SK-N-SH (cell line): ENCODE data around the gene ADPRHL1. TPM values are rescaled to one million over a fixed set of nuclear protein-coding genes. Genes with fewer than 3 reads are reported as not detected.

ENCODE experiments used
- CTCF ChIA-PET: fragments of 300-600, 350-600 bp; formaldehyde crosslinking; extraction: SDS; loops from one replicate; lab custom pipeline; 2021; lab: Yijun Ruan, JAX
- POLR2A ChIA-PET: fragments of 350-600 bp; sonication (Branson Sonifier 250); formaldehyde crosslinking; extraction: SDS; loops from one replicate; lab custom pipeline; 2020; ENCODE audit warnings: antibody characterized with exemption, inconsistent platforms; lab: Yijun Ruan, JAX
- DNase-seq: peaks from one replicate; pipeline ENCODE4 v3.0.0; 2012
- H2AFZ ChIP-seq: fragments of 200-600 bp; sonication (generic); 2 replicates; pipeline ENCODE4 v1.8.1; 2016; ENCODE audit warnings: antibody characterized with exemption, mild to moderate bottlenecking, low read depth
- H3F3A ChIP-seq: fragments of 200-600 bp; sonication (generic); replicated peaks from 2 replicates; pipeline ENCODE3; 2016; ENCODE audit warnings: antibody characterized with exemption, mild to moderate bottlenecking; ENCODE audit not compliant: insufficient read depth
- H3K27ac ChIP-seq, 2 experiments: fragments of 200-500 bp in 1 of 2; fragments of 200-600 bp in 1 of 2; sonication (Bioruptor generic) in 1 of 2; sonication (generic), shearing (Covaris generic) in 1 of 2; 2 replicates each; pipeline versions ENCODE4 v1.5.1 to v1.6.1; 2014 to 2016; ENCODE audit warnings: low read depth in 2 of 2, inconsistent platforms in 1 of 2, low read length in 1 of 2, mild to moderate bottlenecking in 1 of 2, mixed read lengths in 1 of 2
- H3K27me3 ChIP-seq: fragments of 200-600 bp; sonication (generic), shearing (Covaris generic); 2 replicates; pipeline ENCODE4 v1.6.1; 2016; ENCODE audit warnings: mixed run types; ENCODE audit not compliant: insufficient read depth
- H3K36me3 ChIP-seq, 2 experiments: fragments of 200-500 bp in 1 of 2; fragments of 200-600 bp in 1 of 2; sonication (Bioruptor generic) in 1 of 2; sonication (generic) in 1 of 2; replicated peaks in 1 of 2; 2 replicates each; pipeline versions ENCODE3 to v1.5.1; 2014 to 2016; ENCODE audit warnings: low read length in 1 of 2, mild to moderate bottlenecking in 1 of 2; ENCODE audit not compliant: insufficient read depth in 2 of 2, control insufficient read depth in 1 of 2
- H3K4me1 ChIP-seq, 2 experiments: fragments of 200-500 bp in 1 of 2; fragments of 200-600 bp in 1 of 2; sonication (Bioruptor generic) in 1 of 2; sonication (generic), shearing (Covaris generic) in 1 of 2; 2 replicates each; pipeline versions ENCODE4 v1.5.1 to v1.6.1; 2014 to 2016; ENCODE audit warnings: low read depth in 1 of 2, low read length in 1 of 2, mixed run types in 1 of 2; ENCODE audit not compliant: insufficient read depth in 2 of 2, control insufficient read depth in 1 of 2
- H3K4me2 ChIP-seq: fragments of 200-600 bp; sonication (generic), shearing (Covaris generic); 2 replicates; pipeline ENCODE4 v1.6.1; 2017; ENCODE audit warnings: mixed run types
- H3K4me3 ChIP-seq, 2 experiments: fragments of 200-500 bp in 1 of 2; fragments of 200-600 bp in 1 of 2; sonication (Bioruptor generic) in 1 of 2; sonication (generic), shearing (Covaris generic) in 1 of 2; 2 replicates each; pipeline versions ENCODE4 v1.5.1 to v1.8.1; 2014 to 2016; ENCODE audit warnings: low read depth in 2 of 2, inconsistent platforms in 1 of 2, low read length in 1 of 2, mild to moderate bottlenecking in 1 of 2, mixed read lengths in 1 of 2, moderate library complexity in 1 of 2
- H3K79me2 ChIP-seq: fragments of 200-600 bp; sonication (generic); 2 replicates; pipeline ENCODE4 v1.8.1; 2017; ENCODE audit warnings: mild to moderate bottlenecking; ENCODE audit not compliant: insufficient read depth
- H3K9ac ChIP-seq: fragments of 200-600 bp; sonication (generic); 2 replicates; pipeline ENCODE4 v1.6.1; 2017; ENCODE audit warnings: mixed run types
- H3K9me2 ChIP-seq: fragments of 200-600 bp; sonication (generic); 2 replicates; pipeline ENCODE4 v1.6.1; 2017; ENCODE audit warnings: mixed run types
- H3K9me3 ChIP-seq: fragments of 200-600 bp; sonication (generic); 2 replicates; pipeline ENCODE4 v1.6.1; 2017; ENCODE audit warnings: mixed run types, mild to moderate bottlenecking, moderate library complexity
- H4K20me1 ChIP-seq: fragments of 200-600 bp; sonication (generic); 2 replicates; pipeline ENCODE4 v1.6.1; 2017; ENCODE audit warnings: mild to moderate bottlenecking, mixed run types; ENCODE audit not compliant: insufficient read depth
- EP300 ChIP-seq, 2 experiments: IDR thresholded peaks; 2 replicates each; pipeline versions ENCODE4 v1.4.0 to v1.6.1; 2012; ENCODE audit warnings: borderline replicate concordance in 1 of 2, low read depth in 1 of 2, low read length in 1 of 2
- EZH2phosphoT487 ChIP-seq: fragments of 200-600 bp; sonication (generic); IDR thresholded peaks from 2 replicates; pipeline ENCODE4 v1.6.1; 2017; ENCODE audit warnings: low read depth, mixed run types, mild to moderate bottlenecking, antibody characterized with exemption, moderate library complexity, borderline replicate concordance
- FOSL2 ChIP-seq: IDR thresholded peaks from 2 replicates; pipeline ENCODE4 v1.4.0; 2012; ENCODE audit warnings: low read depth, mild to moderate bottlenecking, moderate library complexity, borderline replicate concordance
- FOXM1 ChIP-seq: IDR thresholded peaks from 2 replicates; pipeline ENCODE4 v1.4.0; 2012; ENCODE audit warnings: low read depth, mild to moderate bottlenecking
- GATA2 ChIP-seq: sonication (generic); formaldehyde crosslinking; IDR thresholded peaks from 2 replicates; pipeline ENCODE4 v1.5.0; 2020; ENCODE audit warnings: mild to moderate bottlenecking, missing genetic modification reagents
- JUND ChIP-seq: IDR thresholded peaks from 2 replicates; pipeline ENCODE4 v1.4.0; 2012
- MAX ChIP-seq: IDR thresholded peaks from 2 replicates; pipeline ENCODE4 v1.4.0; 2012; ENCODE audit warnings: low read depth
- MEF2A ChIP-seq: IDR thresholded peaks from 2 replicates; pipeline ENCODE4 v1.4.0; 2012; ENCODE audit warnings: low read depth, borderline replicate concordance
- MXI1 ChIP-seq: IDR thresholded peaks from 2 replicates; pipeline ENCODE4 v1.6.1; 2012; ENCODE audit warnings: mild to moderate bottlenecking, low read depth, low read length, improper control_type of control experiment
- NFIC ChIP-seq: IDR thresholded peaks from 2 replicates; pipeline ENCODE4 v1.4.0; 2012; ENCODE audit warnings: borderline replicate concordance
- POLR2AphosphoS5 ChIP-seq: IDR thresholded peaks from 2 replicates; pipeline ENCODE4 v1.6.1; 2012; ENCODE audit warnings: low read depth, low read length
- RAD21 ChIP-seq: IDR thresholded peaks from 2 replicates; pipeline ENCODE4 v1.6.1; 2012; ENCODE audit warnings: mild to moderate bottlenecking, low read length
- RCOR1 ChIP-seq: fragments of 150-350 bp; IDR thresholded peaks from 2 replicates; pipeline ENCODE4 v1.6.1; 2017; ENCODE audit warnings: antibody characterized with exemption, low read length
- REST ChIP-seq: IDR thresholded peaks from 2 replicates; pipeline ENCODE4 v1.6.1; 2012; ENCODE audit warnings: mild to moderate bottlenecking, low read depth, low read length, moderate library complexity
- RXRA ChIP-seq: IDR thresholded peaks from 2 replicates; pipeline ENCODE4 v1.4.0; 2012; ENCODE audit warnings: low read depth, mild to moderate bottlenecking, borderline replicate concordance
- SMC3 ChIP-seq: IDR thresholded peaks from 2 replicates; pipeline ENCODE4 v1.6.1; 2012; ENCODE audit warnings: low read depth, low read length, improper control_type of control experiment
- TAF1 ChIP-seq: IDR thresholded peaks from 2 replicates; pipeline ENCODE4 v1.6.1; 2012; ENCODE audit warnings: low read depth, mild to moderate bottlenecking, low read length, moderate library complexity, borderline replicate concordance
- YY1 ChIP-seq: IDR thresholded peaks from 2 replicates; pipeline ENCODE4 v1.4.0; 2012; ENCODE audit warnings: low read depth, mild to moderate bottlenecking
- WGBS: methylation state at CpG from one replicate; pipeline ENCODE4 v1.1.6; 2017; ENCODE audit warnings: low lambda C conversion rate; 5-methylcytosine and 5-hydroxymethylcytosine counted together
- polyA plus RNA-seq, 3 experiments: library from polyadenylated mRNA; depleted of rRNA; stranded (reverse); fragments of >200 nt; gene quantifications; 2 replicates each; pipeline ENCODE4 v1.2.3, GENCODE V29; 2012

ADPRHL1 gene
- polyA plus RNA-seq, 1 of the 3 experiments (the other 2 are of a cell fraction): 1.0 TPM

GRCh38 chr13:113367020-113367560 lies 86.2 kb downstream of the ADPRHL1 start:
- no peak for DNase-seq
- ChIA-PET CTCF (interaction anchor here (0.7 kb wide), 1 partner anchor 337 kb away, joined by 3 read pairs; no protein-coding TSS in a partner anchor), POLR2A (no interaction called here)
- Histone ChIP-seq H3K9me2 (no peaks in the 10 kb centered on the region), H3K4me2 (no peak overlapping the region), H3K36me3 (no peaks in the 10 kb centered on the region), H2AFZ (no peak overlapping the region), H3K27ac (no peak overlapping the region)
- TF ChIP-seq TAF1 (no peak), MEF2A (no peak), POLR2AphosphoS5 (no peak), NFIC (no peak), EZH2phosphoT487 (no peak), RXRA (no peak), RCOR1 (no peak), RAD21 (no peak), EP300 (IDR thresholded peaks at IDR 0.05; ENCODE audit: borderline replicate concordance in 1 of 2, low read depth in 1 of 2, low read length in 1 of 2) (no peak), REST (no peak)
- TF ChIP-seq, all 33 proteins: peak for 0
- H4K20me1 ChIP-seq: no peaks in the 10 kb centered on the region
- peaks cover 0 to 12% of the 10 kb centered on the region in 2 experiments; a peak in 1 of 4 replicates for H3K4me1 ChIP-seq
- no peak overlapping the region for H3K9ac ChIP-seq
- H3K27me3 ChIP-seq: no peaks in the 10 kb centered on the region
- H3K79me2 ChIP-seq: peaks cover 5% of the 10 kb centered on the region; the same call in 1 of the 2 replicates
- H3K4me3 ChIP-seq: no peak overlapping the region
- H3K9me3 ChIP-seq: no peaks in the 10 kb centered on the region
- WGBS: 93% methylated on average over 13 of the region's 15 CpGs
- H3F3A ChIP-seq: peaks cover 1% of the 10 kb centered on the region

GRCh38 chr13:113365971-113366588 lies 87.2 kb downstream of the ADPRHL1 start:
- Histone ChIP-seq H3K27me3 (no peaks in the 10 kb centered on the region), H3K4me2 (no peak overlapping the region), H3K4me1 (peaks cover 0 to 12% of the 10 kb centered on the region in 2 experiments; a peak in 1 of 4 replicates), H3K27ac (no peak overlapping the region), H3K79me2 (peaks cover 5% of the 10 kb centered on the region; the same call in 1 of the 2 replicates), H3K36me3 (no peaks in the 10 kb centered on the region), H3F3A (peaks cover 3% of the 10 kb centered on the region), H3K9me2 (no peaks in the 10 kb centered on the region), H2AFZ (no peak overlapping the region), H4K20me1 (no peaks in the 10 kb centered on the region), H3K9me3 (no peaks in the 10 kb centered on the region), H3K4me3 (no peak overlapping the region), H3K9ac (no peak overlapping the region)
- 92% methylated on average over 6 of the region's 9 CpGs for WGBS
- no peak for DNase-seq
- ChIA-PET CTCF (interaction anchor here (1.2 kb wide), 1 partner anchor 28 kb away, joined by 4 read pairs; no protein-coding TSS in a partner anchor), POLR2A (no interaction called here)
- no peak for TF ChIP-seq JUND
- no peak for TF ChIP-seq SMC3
- TF ChIP-seq MAX: no peak
- no peak for TF ChIP-seq FOXM1
- TF ChIP-seq FOSL2: no peak
- TF ChIP-seq YY1: no peak
- TF ChIP-seq POLR2AphosphoS5: no peak
- TF ChIP-seq REST: no peak
- no peak for TF ChIP-seq RCOR1
- TF ChIP-seq MXI1: no peak
- TF ChIP-seq GATA2 (CRISPR knock-in tag): no peak
